T-helper 1 cell treated with Interleukin-12 subunit alpha and Interleukin-12 subunit beta and Interleukin-4 antibody, amounts not matched to agents 30 μg/mL and 1 μg/mL, for 36 hours (primary cell): Measurements from ENCODE around the gene SPEM1.

Source experiments
- H3K27ac Mint-ChIP-seq: one replicate; pipeline ENCODE4 v1.8.0; 2021; ENCODE audit warnings: mild to moderate bottlenecking, mixed read lengths
- H3K27me3 Mint-ChIP-seq: one replicate; pipeline ENCODE4 v1.8.0; 2021; ENCODE audit warnings: low read depth, mixed read lengths
- H3K36me3 Mint-ChIP-seq: one replicate; pipeline ENCODE4 v1.8.0; 2021; ENCODE audit warnings: low read depth, mixed read lengths
- H3K4me1 Mint-ChIP-seq: one replicate; pipeline ENCODE4 v1.8.0; 2021; ENCODE audit warnings: low read depth, mixed read lengths
- H3K4me3 Mint-ChIP-seq: one replicate; pipeline ENCODE4 v1.8.0; 2021; ENCODE audit warnings: mild to moderate bottlenecking, moderate library complexity, mixed read lengths
- H3K9me3 Mint-ChIP-seq: one replicate; pipeline ENCODE4 v1.8.0; 2021; ENCODE audit warnings: mixed read lengths

SPEM1 gene

GRCh38 chr17:7407485-7408251 lies 12.5 kb upstream of the SPEM1 start, which contains the start of gene NLGN2:
NLGN2 (plus strand) TSS chr17:7407845; CDS start chr17:7408256, 411 bp downstream.
- no peak within 1 kb of the TSS for H3K27ac Mint-ChIP-seq
- peaks cover 25% of the 10 kb centered on the region for H3K27me3 Mint-ChIP-seq
- H3K9me3 Mint-ChIP-seq = no peaks in the 10 kb centered on the region
- H3K36me3 Mint-ChIP-seq = peaks cover 2% of the 10 kb centered on the region
- no peak within 1 kb of the TSS for H3K4me3 Mint-ChIP-seq
- peaks cover 9% of the 10 kb centered on the region for H3K4me1 Mint-ChIP-seq

- Mint-ChIP-seq H3K36me3 (peaks cover 2% of the 10 kb centered on the region), H3K27me3 (peaks cover 25% of the 10 kb centered on the region), H3K4me1 (peaks cover 5% of the 10 kb centered on the region), H3K27ac (no peak overlapping the region), H3K4me3 (no peak overlapping the region), H3K9me3 (no peaks in the 10 kb centered on the region)
Measured at GRCh38 chr17:7408252-7408727, 11.8 kb upstream of the SPEM1 start.

GRCh38 chr17:7408863-7409262 lies 11.3 kb upstream of the SPEM1 start:
- no peak overlapping the region for H3K27ac Mint-ChIP-seq

GRCh38 chr17:7409716-7410115 lies 10.4 kb upstream of the SPEM1 start:
- H3K9me3 Mint-ChIP-seq = no peaks in the 10 kb centered on the region
- H3K27me3 Mint-ChIP-seq = peaks cover 25% of the 10 kb centered on the region
- H3K36me3 Mint-ChIP-seq = peaks cover 2% of the 10 kb centered on the region
- H3K4me3 Mint-ChIP-seq = no peak overlapping the region
- peaks cover 3% of the 10 kb centered on the region for H3K4me1 Mint-ChIP-seq
- H3K27ac Mint-ChIP-seq = no peak overlapping the region

More at GRCh38 chr17:7408863-7409262, 11.3 kb upstream of the SPEM1 start:
- H3K9me3 Mint-ChIP-seq = no peaks in the 10 kb centered on the region
- H3K36me3 Mint-ChIP-seq = peaks cover 2% of the 10 kb centered on the region
- peaks cover 3% of the 10 kb centered on the region for H3K4me1 Mint-ChIP-seq
- H3K4me3 Mint-ChIP-seq = no peak overlapping the region
- peaks cover 25% of the 10 kb centered on the region for H3K27me3 Mint-ChIP-seq

DNA sequence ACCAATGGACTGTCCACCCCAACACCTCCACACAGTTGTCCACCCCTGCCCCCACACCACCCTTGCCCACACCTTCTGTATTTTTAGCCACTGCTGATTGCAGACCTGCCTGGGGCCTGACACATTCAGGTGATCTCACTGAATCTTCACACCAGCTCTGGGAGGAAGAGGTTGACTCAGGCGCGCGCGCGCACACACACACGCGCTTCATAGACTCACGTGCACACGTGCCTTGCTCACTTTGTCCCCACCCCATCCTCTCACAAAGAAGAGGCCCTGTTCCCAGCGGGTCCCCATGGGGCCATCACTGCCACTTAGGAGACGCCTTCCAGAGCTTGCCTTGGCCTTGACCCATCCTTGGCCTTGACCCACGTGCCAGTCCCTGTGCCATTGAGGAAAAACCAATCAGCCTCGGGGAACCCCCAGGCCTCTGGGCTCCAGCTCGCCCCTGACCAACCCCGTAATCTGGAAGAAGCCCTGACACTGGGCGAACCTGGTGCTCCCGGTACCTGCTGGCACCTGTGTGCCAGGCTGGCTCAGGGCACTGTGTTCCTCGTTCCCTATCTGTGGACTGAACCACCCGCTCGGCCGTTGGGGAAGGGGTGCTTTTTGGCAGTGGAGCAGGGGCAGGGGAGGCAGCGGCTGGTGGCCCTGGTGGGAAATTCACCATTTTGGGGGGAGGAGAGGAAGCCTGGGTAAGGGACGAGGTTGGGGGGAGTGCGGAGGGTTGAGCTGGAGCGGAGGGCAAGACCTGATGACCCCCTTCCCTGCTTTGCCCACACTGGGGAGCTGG lies 9.3 kb upstream of the SPEM1 start:
- Mint-ChIP-seq H3K4me1 (peaks cover 2% of the 10 kb centered on the region), H3K27ac (no peak overlapping the region)

DNA sequence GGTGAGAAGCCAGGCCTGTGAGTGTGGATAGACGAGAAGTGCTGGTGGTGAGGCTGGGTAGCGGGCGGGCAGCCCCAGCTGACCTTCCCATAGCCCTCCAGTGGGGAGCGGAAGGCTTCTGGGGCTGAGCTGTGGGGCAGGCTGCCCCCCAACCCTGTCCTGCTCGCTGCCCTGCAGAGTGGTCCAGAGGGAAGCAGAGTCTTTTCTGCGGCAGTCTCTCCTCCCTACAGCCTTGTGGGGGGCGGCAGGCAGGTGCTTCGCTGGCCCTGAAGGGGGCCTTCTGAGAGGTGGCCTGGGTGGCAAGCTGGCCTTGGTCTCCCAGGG lies 8.7 kb upstream of the SPEM1 start:
- Mint-ChIP-seq H3K36me3 (no peaks in the 10 kb centered on the region), H3K9me3 (no peaks in the 10 kb centered on the region), H3K4me3 (no peak overlapping the region), H3K4me1 (no peaks in the 10 kb centered on the region), H3K27me3 (peaks cover 15% of the 10 kb centered on the region), H3K27ac (no peak overlapping the region)

More for the DNA sequence above, 9.3 kb upstream of the SPEM1 start:
- Mint-ChIP-seq H3K4me3 (no peak overlapping the region), H3K27me3 (peaks cover 20% of the 10 kb centered on the region), H3K9me3 (no peaks in the 10 kb centered on the region), H3K36me3 (peaks cover 2% of the 10 kb centered on the region)

DNA sequence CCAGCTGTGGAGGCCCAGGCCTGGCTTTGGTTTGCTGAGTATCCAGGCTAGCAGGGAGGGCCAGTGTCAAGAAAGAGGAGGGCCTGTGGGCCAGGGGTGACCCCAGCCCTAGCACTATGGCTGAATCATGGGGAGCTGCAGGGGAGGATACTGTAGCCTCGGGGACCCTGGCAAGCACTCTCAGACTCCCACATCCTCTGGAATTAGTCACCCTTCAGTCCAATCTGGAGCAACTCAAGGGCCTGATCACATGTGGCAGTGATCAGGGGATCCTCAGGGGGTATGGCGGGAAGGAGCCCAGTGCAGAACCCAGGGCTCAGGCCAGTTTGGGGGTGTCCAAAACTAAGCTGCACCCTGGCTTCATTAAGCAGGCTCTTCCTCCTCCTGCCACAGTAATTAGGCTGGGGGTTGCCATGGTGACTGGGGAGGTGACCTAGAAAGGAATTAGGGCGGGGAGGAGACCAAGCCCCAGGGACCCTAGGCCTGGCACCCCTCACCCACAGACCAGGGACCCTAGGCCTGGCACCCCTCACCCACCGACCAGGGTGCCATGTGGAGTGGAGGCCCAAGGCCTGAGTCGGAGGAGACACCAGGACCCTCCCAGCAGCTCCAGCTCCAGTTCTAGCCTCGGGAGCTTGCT lies 6.7 kb upstream of the SPEM1 start:
- no peak overlapping the region for H3K27ac Mint-ChIP-seq
- peaks cover 5% of the 10 kb centered on the region for H3K27me3 Mint-ChIP-seq
- no peaks in the 10 kb centered on the region for H3K4me1 Mint-ChIP-seq
- H3K36me3 Mint-ChIP-seq = no peaks in the 10 kb centered on the region
- no peak overlapping the region for H3K4me3 Mint-ChIP-seq
- no peaks in the 10 kb centered on the region for H3K9me3 Mint-ChIP-seq

DNA sequence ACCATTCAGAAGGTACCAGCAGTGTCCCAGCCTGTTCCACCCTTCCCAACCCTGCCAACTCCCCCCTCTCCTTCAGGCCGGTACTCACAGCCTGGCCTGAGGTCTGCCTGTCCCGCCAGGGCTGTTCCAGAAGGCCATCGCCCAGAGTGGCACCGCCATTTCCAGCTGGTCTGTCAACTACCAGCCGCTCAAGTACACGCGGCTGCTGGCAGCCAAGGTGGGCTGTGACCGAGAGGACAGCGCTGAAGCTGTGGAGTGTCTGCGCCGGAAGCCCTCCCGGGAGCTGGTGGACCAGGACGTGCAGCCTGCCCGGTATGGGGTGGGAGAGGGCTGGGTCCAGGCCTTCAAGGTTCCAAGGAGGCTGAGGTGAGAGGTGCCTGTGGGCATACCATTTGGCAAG lies 5.3 kb upstream of the SPEM1 start:
- Mint-ChIP-seq H3K9me3 (no peaks in the 10 kb centered on the region), H3K27me3 (no peaks in the 10 kb centered on the region), H3K4me3 (no peak overlapping the region), H3K4me1 (no peaks in the 10 kb centered on the region), H3K27ac (no peak overlapping the region), H3K36me3 (no peaks in the 10 kb centered on the region)

- no peak overlapping the region for H3K27ac Mint-ChIP-seq
- no peaks in the 10 kb centered on the region for H3K27me3 Mint-ChIP-seq
- H3K9me3 Mint-ChIP-seq = no peaks in the 10 kb centered on the region
- H3K36me3 Mint-ChIP-seq = no peaks in the 10 kb centered on the region
- no peaks in the 10 kb centered on the region for H3K4me1 Mint-ChIP-seq
- no peak overlapping the region for H3K4me3 Mint-ChIP-seq
Measured at GRCh38 chr17:7415784-7416183, 4.3 kb upstream of the SPEM1 start.

DNA sequence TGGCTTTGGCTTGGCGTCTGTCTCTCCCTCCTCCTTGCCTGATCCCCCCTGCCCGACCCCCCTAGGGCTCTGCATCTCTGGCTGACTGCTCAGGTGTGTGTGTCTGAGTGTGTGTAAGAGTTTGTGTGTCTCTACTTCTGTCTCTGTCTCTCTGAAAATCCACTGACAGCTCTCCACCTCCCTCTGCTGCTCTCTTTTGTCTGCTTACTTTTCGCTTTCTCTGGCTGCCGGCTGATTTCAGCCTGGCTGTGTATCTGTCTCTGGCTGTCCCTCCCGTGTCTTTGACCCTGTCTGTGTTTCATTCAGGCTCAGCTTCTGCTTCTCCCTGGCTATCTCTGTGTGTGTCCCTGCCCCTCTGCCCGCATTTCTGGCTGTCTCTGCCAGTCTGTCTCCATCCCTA lies 3.8 kb upstream of the SPEM1 start:
- no peaks in the 10 kb centered on the region for H3K36me3 Mint-ChIP-seq
- H3K27me3 Mint-ChIP-seq = no peaks in the 10 kb centered on the region
- H3K27ac Mint-ChIP-seq = no peak overlapping the region

GRCh38 chr17:7417056-7417655 lies 3.0 kb upstream of the SPEM1 start:
- Mint-ChIP-seq H3K27ac (no peak overlapping the region), H3K27me3 (no peaks in the 10 kb centered on the region), H3K9me3 (no peaks in the 10 kb centered on the region), H3K4me1 (no peaks in the 10 kb centered on the region), H3K36me3 (no peaks in the 10 kb centered on the region), H3K4me3 (no peak overlapping the region)

More for the DNA sequence above, 3.8 kb upstream of the SPEM1 start:
- H3K9me3 Mint-ChIP-seq = no peaks in the 10 kb centered on the region
- no peak overlapping the region for H3K4me3 Mint-ChIP-seq
- no peaks in the 10 kb centered on the region for H3K4me1 Mint-ChIP-seq

GRCh38 chr17:7418472-7419152 lies 1.5 kb upstream of the SPEM1 start:
- Mint-ChIP-seq H3K27ac (no peak overlapping the region), H3K27me3 (no peaks in the 10 kb centered on the region), H3K36me3 (no peaks in the 10 kb centered on the region), H3K4me3 (no peak overlapping the region), H3K9me3 (no peaks in the 10 kb centered on the region), H3K4me1 (no peaks in the 10 kb centered on the region)

DNA sequence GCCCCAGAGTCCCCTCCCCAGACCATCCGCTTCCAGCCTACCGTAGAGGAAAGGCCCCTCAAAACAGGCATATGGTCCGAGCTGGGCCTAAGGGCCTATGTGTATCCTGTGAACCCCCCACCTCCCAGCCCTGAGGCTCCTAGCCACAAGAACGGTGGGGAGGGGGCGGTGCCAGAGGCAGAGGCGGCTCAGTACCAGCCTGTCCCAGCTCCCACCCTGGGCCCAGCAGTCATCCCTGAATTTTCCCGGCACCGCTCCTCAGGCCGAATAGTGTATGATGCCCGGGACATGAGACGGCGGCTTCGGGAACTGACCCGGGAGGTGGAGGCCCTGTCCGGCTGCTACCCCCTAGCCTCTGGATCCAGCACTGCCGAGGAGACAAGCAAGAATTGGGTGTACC lies 1.1 kb downstream of the SPEM1 start:
- no peaks in the 10 kb centered on the region for H3K4me1 Mint-ChIP-seq
- H3K36me3 Mint-ChIP-seq = no peaks in the 10 kb centered on the region
- H3K27me3 Mint-ChIP-seq = no peaks in the 10 kb centered on the region
- H3K27ac Mint-ChIP-seq = no peak overlapping the region
- no peak overlapping the region for H3K4me3 Mint-ChIP-seq
- no peaks in the 10 kb centered on the region for H3K9me3 Mint-ChIP-seq

GRCh38 chr17:7423679-7424078 lies 3.6 kb downstream of the SPEM1 start:
- Mint-ChIP-seq H3K36me3 (no peaks in the 10 kb centered on the region), H3K27ac (no peak overlapping the region), H3K4me1 (no peaks in the 10 kb centered on the region), H3K4me3 (no peak overlapping the region), H3K27me3 (no peaks in the 10 kb centered on the region), H3K9me3 (no peaks in the 10 kb centered on the region)
